ENCODE measurements around the gene ZFAND2A. TPM values are rescaled to one million over a fixed set of nuclear protein-coding genes. Genes with fewer than 3 reads are reported as not detected.

ZFAND2A gene
- total and polyA plus RNA-seq, 12 donors: 11.8 to 54.1 (median 20.2) TPM

GRCh38 chr7:1170741-1171501 lies 10.9 kb upstream of the ZFAND2A start:
- TF ChIP-seq POLR2A (IDR thresholded peaks at IDR 0.05) (no peak), CTCF (IDR thresholded peaks at IDR 0.05) (no peak)
- Histone ChIP-seq H3K27ac (no peak overlapping the region), H3K4me3 (no peak overlapping the region), H3K36me3 (replicated peaks in 1 of 2) (no peaks in the 10 kb centered on the region), H3K9me3 (replicated peaks in 1 of 3) (no peaks in the 10 kb centered on the region), H3K27me3 (no peaks in the 10 kb centered on the region), H3K4me1 (replicated peaks in 1 of 2) (peaks cover 0 to 2% of the 10 kb centered on the region in 2 donors)
- no peak for DNase-seq
- intact Hi-C loops (cut with DNase I): loop anchor here in 1 of 2 donors (10.0 kb wide), 1 partner anchor 176 kb away; no protein-coding TSS in a partner anchor
- 80 to 91% (median 82%) methylated on average over 22 to 26 of the region's 26 CpGs for WGBS, 4 donors

GRCh38 chr7:1169409-1170368 lies 9.7 kb upstream of the ZFAND2A start:
- WGBS, 4 donors: 37 to 45% (median 44%) methylated on average over 41 to 43 of the region's 43 CpGs

GRCh38 chr7:1168422-1168821 lies 8.4 kb upstream of the ZFAND2A start:
- Histone ChIP-seq H3K36me3 (replicated peaks in 1 of 2) (peaks cover 0 to 8% of the 10 kb centered on the region in 2 donors), H3K27ac (no peak overlapping the region), H3K4me3 (no peak overlapping the region), H3K4me1 (replicated peaks in 1 of 2) (no peaks in the 10 kb centered on the region), H3K9me3 (replicated peaks in 1 of 3) (no peaks in the 10 kb centered on the region), H3K27me3 (no peaks in the 10 kb centered on the region)
- DNase-seq: no peak
- TF ChIP-seq POLR2A (IDR thresholded peaks at IDR 0.05) (no peak), CTCF (IDR thresholded peaks at IDR 0.05) (no peak)
- intact Hi-C loops (cut with DNase I): no loop called here
- 78 to 82% (median 80%) methylated on average over 11 of the region's 11 CpGs for WGBS, 4 donors

More at GRCh38 chr7:1169409-1170368, 9.7 kb upstream of the ZFAND2A start:
- H3K9me3 ChIP-seq (replicated peaks in 1 of 3): no peaks in the 10 kb centered on the region
- H3K4me1 ChIP-seq (replicated peaks in 1 of 2): no peaks in the 10 kb centered on the region
- peak; percentile 75 to 92 (median 86) for DNase-seq
- intact Hi-C loops (cut with DNase I): loop anchor here in 1 of 2 donors (10.0 kb wide), 1 partner anchor 175 kb away; no protein-coding TSS in a partner anchor
- H3K27ac ChIP-seq: peak overlapping the region in 1 of 5 donors; percentile 56
- H3K4me3 ChIP-seq: peak overlapping the region in 2 of 4 donors; percentile 18 to 55
- H3K36me3 ChIP-seq (replicated peaks in 1 of 2): peaks cover 0 to 5% of the 10 kb centered on the region in 2 donors
- H3K27me3 ChIP-seq: no peaks in the 10 kb centered on the region
- TF ChIP-seq POLR2A (IDR thresholded peaks at IDR 0.05) (no peak), CTCF (IDR thresholded peaks at IDR 0.05) (peak; percentile 61 to 86 (median 78))

- intact Hi-C loops (cut with DNase I): no loop called here
- peaks cover 0 to 9% of the 10 kb centered on the region in 2 donors for H3K36me3 ChIP-seq (replicated peaks in 1 of 2)
- no peaks in the 10 kb centered on the region for H3K27me3 ChIP-seq
- no peak overlapping the region for H3K4me3 ChIP-seq
- H3K4me1 ChIP-seq (replicated peaks in 1 of 2): peaks cover 0 to 10% of the 10 kb centered on the region in 2 donors
- no peak for DNase-seq
- no peak overlapping the region for H3K27ac ChIP-seq
- TF ChIP-seq CTCF (IDR thresholded peaks at IDR 0.05) (no peak), POLR2A (IDR thresholded peaks at IDR 0.05) (no peak)
- no peaks in the 10 kb centered on the region for H3K9me3 ChIP-seq (replicated peaks in 1 of 3)
- 86 to 90% (median 86%) methylated on average over 7 of the region's 7 CpGs for WGBS, 4 donors
These were observed 4.4 kb upstream of the ZFAND2A start for GRCh38 chr7:1164436-1164835.
